ENCODE results near the gene CFAP45. TPM values are rescaled to one million over a fixed set of nuclear protein-coding genes. Genes with fewer than 3 reads are reported as not detected.

CFAP45 gene
- total RNA-seq, 6 experiments from 2014 or later, result 0.94 to 2.5 (median 1.2) TPM

- Mint-ChIP-seq H3K9me3 (no peaks in the 10 kb centered on the region), H3K4me3 (no peak overlapping the region), H3K27ac (no peak overlapping the region), H3K4me1 (ENCODE audit: low read depth) (peaks cover 68% of the 10 kb centered on the region), H3K27me3 (ENCODE audit: insufficient read depth) (peaks cover 4% of the 10 kb centered on the region), H3K36me3 (ENCODE audit: low read depth) (no peaks in the 10 kb centered on the region)
- no peak for DNase-seq
- peak; percentile 51 for TF ChIP-seq CTCF (IDR thresholded peaks at IDR 0.05)
Observed at GRCh38 chr1:159829273-159829634, 70.7 kb downstream of the CFAP45 start.

- Mint-ChIP-seq H3K4me1 (ENCODE audit: low read depth) (peaks cover 68% of the 10 kb centered on the region), H3K27ac (no peak overlapping the region), H3K4me3 (no peak overlapping the region), H3K36me3 (ENCODE audit: low read depth) (no peaks in the 10 kb centered on the region), H3K9me3 (no peaks in the 10 kb centered on the region), H3K27me3 (ENCODE audit: insufficient read depth) (peaks cover 4% of the 10 kb centered on the region)
- no peak for TF ChIP-seq CTCF (IDR thresholded peaks at IDR 0.05)
- DNase-seq, result no peak
Observed at GRCh38 chr1:159828581-159829272, 71.2 kb downstream of the CFAP45 start.

- Mint-ChIP-seq H3K9me3 (no peaks in the 10 kb centered on the region), H3K4me3 (no peak overlapping the region), H3K4me1 (ENCODE audit: low read depth) (peaks cover 74% of the 10 kb centered on the region), H3K27ac (no peak overlapping the region), H3K27me3 (ENCODE audit: insufficient read depth) (peaks cover 4% of the 10 kb centered on the region), H3K36me3 (ENCODE audit: low read depth) (no peaks in the 10 kb centered on the region)
- no peak for TF ChIP-seq CTCF (IDR thresholded peaks at IDR 0.05)
- no peak for DNase-seq
Observed at GRCh38 chr1:159828176-159828575, 71.8 kb downstream of the CFAP45 start.

GRCh38 chr1:159827549-159827948 lies 72.4 kb downstream of the CFAP45 start:
- Mint-ChIP-seq H3K4me1 (ENCODE audit: low read depth) (peaks cover 78% of the 10 kb centered on the region), H3K27ac (no peak overlapping the region), H3K4me3 (no peak overlapping the region), H3K9me3 (no peaks in the 10 kb centered on the region), H3K27me3 (ENCODE audit: insufficient read depth) (peaks cover 8% of the 10 kb centered on the region), H3K36me3 (ENCODE audit: low read depth) (no peaks in the 10 kb centered on the region)
- TF ChIP-seq CTCF (IDR thresholded peaks at IDR 0.05), result no peak
- no peak for DNase-seq

- H3K27ac Mint-ChIP-seq, result no peak overlapping the region
- peaks cover 78% of the 10 kb centered on the region for H3K4me1 Mint-ChIP-seq (ENCODE audit: low read depth)
- H3K27me3 Mint-ChIP-seq (ENCODE audit: insufficient read depth), result peaks cover 12% of the 10 kb centered on the region
- H3K4me3 Mint-ChIP-seq, result no peak overlapping the region
- no peaks in the 10 kb centered on the region for H3K36me3 Mint-ChIP-seq (ENCODE audit: low read depth)
- H3K9me3 Mint-ChIP-seq, result no peaks in the 10 kb centered on the region
- TF ChIP-seq CTCF (IDR thresholded peaks at IDR 0.05), result no peak
- DNase-seq, result no peak
Observed at GRCh38 chr1:159827102-159827490, 72.9 kb downstream of the CFAP45 start.
